ENCODE measurements around the gene ZSWIM4.

Gene ZSWIM4

DNA sequence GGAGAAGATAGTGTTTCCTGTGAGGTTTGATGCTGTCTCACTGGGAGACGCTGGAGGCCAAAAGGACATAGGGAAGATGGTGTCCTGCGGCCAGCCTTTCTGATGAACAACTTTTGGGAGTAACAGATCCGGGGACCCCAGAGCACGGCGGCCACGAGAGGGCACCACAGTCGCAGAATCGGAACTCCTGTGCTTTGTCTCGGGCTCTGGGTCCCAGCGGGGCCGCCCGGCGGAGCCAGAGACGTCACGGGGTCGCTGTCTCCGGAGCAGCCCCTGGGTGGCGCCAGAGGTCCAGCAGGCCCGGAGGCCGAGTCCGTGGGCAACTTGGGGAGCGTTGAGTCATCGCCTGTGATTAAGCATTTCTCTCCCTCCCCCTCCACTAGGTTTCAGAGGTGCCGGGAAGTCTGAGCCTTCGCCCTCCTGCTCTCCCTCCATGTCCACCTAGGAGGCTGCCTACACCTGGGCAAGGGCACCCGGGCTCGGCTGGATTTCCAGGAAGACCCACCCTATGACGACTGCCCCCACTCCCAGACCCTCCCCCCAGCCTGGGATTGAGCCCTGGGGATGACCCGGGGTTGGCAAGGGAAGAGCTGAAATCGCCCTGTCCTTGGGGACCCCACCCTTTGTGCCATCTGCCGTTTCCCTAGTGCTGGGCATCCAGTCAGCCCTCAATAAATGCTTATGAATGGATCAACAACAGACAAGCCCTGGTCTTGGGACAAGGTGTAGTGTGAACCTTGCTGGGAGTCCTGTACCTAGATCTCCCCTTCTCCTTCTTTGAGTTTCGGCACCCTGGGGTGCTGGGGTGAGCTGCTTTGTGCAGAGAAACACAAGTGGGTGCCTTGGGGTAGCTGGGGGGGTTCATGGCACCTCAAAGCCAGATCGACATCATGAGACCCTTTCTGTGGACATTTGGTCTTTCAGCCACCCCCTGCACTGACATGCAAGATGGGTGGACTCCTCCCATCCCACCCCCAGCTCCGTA lies 85.1 kb downstream of the ZSWIM4 start:
- DNase-seq: peak; percentile 98

DNA sequence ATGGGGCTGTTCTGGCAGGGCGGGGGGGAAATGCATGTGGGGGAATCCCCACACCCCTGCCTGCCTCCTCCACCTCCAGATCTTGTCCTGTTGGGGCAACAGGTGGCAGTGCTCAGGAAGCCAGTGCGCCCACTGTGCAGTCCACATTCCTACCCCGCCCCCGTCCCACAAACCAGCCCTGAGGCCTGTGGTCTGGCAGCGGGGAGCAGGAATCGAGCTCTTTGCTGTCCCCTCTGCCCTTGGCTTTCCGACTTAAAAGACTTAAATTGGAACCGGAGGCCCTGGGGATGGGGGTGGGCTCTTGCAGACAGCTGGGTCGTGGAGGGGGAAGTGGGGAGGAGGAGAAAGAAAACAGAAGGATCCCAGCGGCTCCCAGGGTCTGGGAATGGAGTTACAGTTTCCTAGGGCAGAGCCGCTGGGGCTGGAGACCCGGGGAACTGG lies 86.0 kb downstream of the ZSWIM4 start:
- DNase-seq: no peak
